ENCODE data around the gene CDHR4.
"Not testable (repeated sequence)": the region's sequence is repeated elsewhere in the genome, so short reads cannot be mapped to it uniquely, and the experiment has no call there.

CDHR4 gene

GRCh38 chr3:49826016-49826415 is 26.3 kb upstream of the CDHR4 start:
- H3K4me3 ChIP-seq (ENCODE audit: low read length in 2 of 2), result no peak overlapping the region
- H3K36me3 ChIP-seq (ENCODE audit: control insufficient read depth in 2 of 2, insufficient read depth in 2 of 2, low read length in 2 of 2), result peaks cover 0 to 7% of the 10 kb centered on the region in 2 donors
- no peak overlapping the region for H3K9ac ChIP-seq (ENCODE audit: low read depth in 1 of 2, low read length in 2 of 2)
- no peaks in the 10 kb centered on the region for H3K27me3 ChIP-seq (ENCODE audit: control insufficient read depth in 2 of 2, insufficient read depth in 2 of 2, low read length in 2 of 2)
- no peak overlapping the region for H3K27ac ChIP-seq (ENCODE audit: low read depth in 2 of 2, low read length in 2 of 2)
- no peaks in the 10 kb centered on the region for H3K9me3 ChIP-seq (ENCODE audit: control insufficient read depth in 2 of 2, low read length in 2 of 2)
- no peaks in the 10 kb centered on the region for H3K4me1 ChIP-seq (ENCODE audit: control insufficient read depth in 2 of 2, insufficient read depth in 2 of 2, low read length in 2 of 2)

DNA sequence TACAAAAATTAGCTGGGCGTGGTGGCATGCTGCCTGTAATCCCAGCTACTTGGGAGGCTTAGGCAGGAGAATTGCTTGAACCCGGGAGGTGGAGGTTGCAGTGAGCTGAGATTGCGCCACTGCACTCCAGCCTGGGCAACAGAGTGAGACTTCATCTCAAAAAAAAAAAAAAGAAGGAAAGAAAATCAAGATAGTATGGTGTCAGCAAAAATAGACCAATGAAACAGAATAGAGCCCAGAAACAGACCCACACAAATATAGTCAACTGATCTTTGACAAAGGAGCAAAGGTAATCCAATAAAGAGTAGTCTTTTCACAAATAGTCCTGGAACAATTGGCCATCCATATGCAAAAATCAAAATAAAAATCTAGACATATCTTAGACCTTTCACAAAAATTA is 23.5 kb upstream of the CDHR4 start:
- H3K4me1 ChIP-seq (ENCODE audit: control insufficient read depth in 2 of 2, insufficient read depth in 2 of 2, low read length in 2 of 2); H3K9ac ChIP-seq (ENCODE audit: low read depth in 1 of 2, low read length in 2 of 2); H3K27ac ChIP-seq (ENCODE audit: low read depth in 2 of 2, low read length in 2 of 2): not testable (repeated sequence)

DNA sequence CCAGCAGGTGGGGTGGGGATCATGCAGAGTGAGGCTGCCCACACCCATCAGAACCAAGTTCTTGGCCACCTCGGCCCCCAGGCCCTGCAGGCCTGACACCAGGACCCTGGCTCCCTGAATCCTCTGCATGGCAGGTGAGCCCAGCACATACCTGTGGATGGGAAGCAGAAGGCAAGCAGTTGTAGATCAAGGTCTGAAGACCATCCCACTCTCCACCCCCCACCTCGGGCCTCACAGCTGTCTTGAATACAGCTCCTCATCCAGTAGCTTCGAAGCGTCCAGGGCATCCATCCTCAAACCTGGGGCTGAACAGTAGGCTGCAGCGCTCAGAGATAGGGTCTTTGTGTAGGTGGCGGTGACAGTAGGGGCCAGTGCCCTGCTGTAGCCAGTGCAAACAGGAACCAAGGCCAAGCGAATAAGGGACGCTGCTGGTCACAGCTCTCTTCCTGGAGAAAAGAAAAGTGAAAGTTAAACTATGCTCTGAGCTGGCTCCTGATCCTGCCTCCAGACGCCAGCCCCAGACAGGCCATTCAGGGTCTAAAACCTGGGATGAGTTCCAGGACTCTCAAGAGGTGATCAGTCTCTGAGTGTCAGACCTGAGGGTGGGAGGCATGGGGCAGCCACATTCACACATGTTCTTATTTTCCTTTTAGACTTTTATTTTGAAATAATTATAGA is 14.0 kb upstream of the CDHR4 start, which contains the start of gene UBA7:
TSS of gene UBA7 (minus strand) at position 457 of the 678 bp plus-strand sequence. CDS start at position 291, 166 bp downstream.
- peaks cover 22 to 27% of the 10 kb centered on the region in 2 donors for H3K36me3 ChIP-seq (ENCODE audit: control insufficient read depth in 2 of 2, insufficient read depth in 2 of 2, low read length in 2 of 2)
- H3K27ac ChIP-seq (ENCODE audit: low read depth in 2 of 2, low read length in 2 of 2), result peak within 1 kb of the TSS; percentile 72 to 73
- peak within 1 kb of the TSS; percentile 61 to 83 for H3K4me3 ChIP-seq (ENCODE audit: low read length in 2 of 2)
- H3K4me1 ChIP-seq (ENCODE audit: control insufficient read depth in 2 of 2, insufficient read depth in 2 of 2, low read length in 2 of 2), result peaks cover 16% of the 10 kb centered on the region in 2 donors
- H3K9ac ChIP-seq (ENCODE audit: low read depth in 1 of 2, low read length in 2 of 2), result peak within 1 kb of the TSS; percentile 68 to 78
- H3K27me3 ChIP-seq (ENCODE audit: control insufficient read depth in 2 of 2, insufficient read depth in 2 of 2, low read length in 2 of 2), result no peaks in the 10 kb centered on the region
- no peaks in the 10 kb centered on the region for H3K9me3 ChIP-seq (ENCODE audit: control insufficient read depth in 2 of 2, low read length in 2 of 2)

More for the DNA sequence above, 23.5 kb upstream of the CDHR4 start:
- H3K4me3 ChIP-seq (ENCODE audit: low read length in 2 of 2); H3K9me3 ChIP-seq (ENCODE audit: control insufficient read depth in 2 of 2, low read length in 2 of 2); H3K27me3 ChIP-seq (ENCODE audit: control insufficient read depth in 2 of 2, insufficient read depth in 2 of 2, low read length in 2 of 2); H3K36me3 ChIP-seq (ENCODE audit: control insufficient read depth in 2 of 2, insufficient read depth in 2 of 2, low read length in 2 of 2): not testable (repeated sequence)

DNA sequence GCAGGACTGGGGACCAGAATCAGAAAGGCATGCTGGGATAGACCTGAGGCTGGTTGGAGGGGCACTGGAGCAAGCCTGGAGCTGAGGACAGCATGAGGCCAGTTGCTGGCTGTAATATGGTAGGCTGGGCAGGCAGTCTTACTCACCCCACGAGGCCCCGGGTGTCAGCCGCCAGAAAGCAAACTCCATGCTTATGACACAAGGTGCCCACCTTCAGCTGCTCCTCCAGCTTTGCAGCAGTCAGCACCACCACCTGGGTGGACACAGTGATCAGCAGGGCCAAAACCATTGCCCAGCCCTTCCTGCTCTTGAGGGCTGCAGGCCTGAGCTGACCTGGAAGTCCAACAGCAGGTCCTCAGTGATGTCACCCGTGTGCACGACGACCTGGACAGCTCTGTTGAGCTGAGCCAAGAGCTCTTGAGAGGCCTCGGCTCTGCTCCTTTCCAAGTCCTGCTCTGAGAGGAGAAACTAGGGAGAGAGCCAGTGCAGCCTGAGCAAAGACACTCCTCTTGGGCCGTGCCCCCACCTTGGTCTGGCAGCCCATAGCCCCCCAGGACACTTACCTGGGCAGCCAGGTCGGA is 13.3 kb upstream of the CDHR4 start:
- Histone ChIP-seq H3K27me3 (ENCODE audit: control insufficient read depth in 2 of 2, insufficient read depth in 2 of 2, low read length in 2 of 2) (no peaks in the 10 kb centered on the region), H3K36me3 (ENCODE audit: control insufficient read depth in 2 of 2, insufficient read depth in 2 of 2, low read length in 2 of 2) (peaks cover 22 to 27% of the 10 kb centered on the region in 2 donors), H3K4me1 (ENCODE audit: control insufficient read depth in 2 of 2, insufficient read depth in 2 of 2, low read length in 2 of 2) (peaks cover 16% of the 10 kb centered on the region in 2 donors), H3K9ac (ENCODE audit: low read depth in 1 of 2, low read length in 2 of 2) (peak overlapping the region; percentile 68 to 78), H3K9me3 (ENCODE audit: control insufficient read depth in 2 of 2, low read length in 2 of 2) (no peaks in the 10 kb centered on the region), H3K4me3 (ENCODE audit: low read length in 2 of 2) (peak overlapping the region; percentile 61 to 83), H3K27ac (ENCODE audit: low read depth in 2 of 2, low read length in 2 of 2) (peak overlapping the region; percentile 72 to 73)

GRCh38 chr3:49807431-49808114 is 7.9 kb upstream of the CDHR4 start:
- Histone ChIP-seq H3K27me3 (ENCODE audit: control insufficient read depth in 2 of 2, insufficient read depth in 2 of 2, low read length in 2 of 2) (peaks cover 0 to 2% of the 10 kb centered on the region in 2 donors), H3K9me3 (ENCODE audit: control insufficient read depth in 2 of 2, low read length in 2 of 2) (no peaks in the 10 kb centered on the region), H3K27ac (ENCODE audit: low read depth in 2 of 2, low read length in 2 of 2) (no peak overlapping the region), H3K4me3 (ENCODE audit: low read length in 2 of 2) (no peak overlapping the region), H3K9ac (ENCODE audit: low read depth in 1 of 2, low read length in 2 of 2) (no peak overlapping the region), H3K4me1 (ENCODE audit: control insufficient read depth in 2 of 2, insufficient read depth in 2 of 2, low read length in 2 of 2) (peaks cover 22 to 25% of the 10 kb centered on the region in 2 donors), H3K36me3 (ENCODE audit: control insufficient read depth in 2 of 2, insufficient read depth in 2 of 2, low read length in 2 of 2) (peaks cover 22 to 27% of the 10 kb centered on the region in 2 donors)

DNA sequence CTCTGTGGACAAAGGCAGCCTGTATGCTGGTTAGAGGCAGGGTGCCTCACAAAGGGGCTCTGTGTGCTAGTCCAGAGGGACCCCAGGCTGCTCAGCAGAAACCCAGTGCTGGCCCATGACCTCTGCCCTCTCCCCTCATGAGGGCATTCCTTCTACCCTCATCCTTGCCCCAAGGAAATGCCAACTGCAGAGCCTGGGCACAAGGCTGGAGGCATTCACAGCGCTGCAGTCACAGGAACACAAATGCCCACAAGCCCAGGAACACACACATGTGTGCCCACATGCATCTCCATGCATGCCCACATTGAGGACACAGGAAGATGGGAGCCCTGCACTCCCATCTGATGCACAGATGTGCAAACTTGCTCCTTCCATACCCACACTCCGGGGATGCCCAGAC is 7.2 kb upstream of the CDHR4 start:
- peaks cover 23 to 24% of the 10 kb centered on the region in 2 donors for H3K4me1 ChIP-seq (ENCODE audit: control insufficient read depth in 2 of 2, insufficient read depth in 2 of 2, low read length in 2 of 2)
- H3K4me3 ChIP-seq (ENCODE audit: low read length in 2 of 2), result no peak overlapping the region
- H3K27ac ChIP-seq (ENCODE audit: low read depth in 2 of 2, low read length in 2 of 2), result peak overlapping the region; percentile 10 to 61
- peaks cover 0 to 2% of the 10 kb centered on the region in 2 donors for H3K27me3 ChIP-seq (ENCODE audit: control insufficient read depth in 2 of 2, insufficient read depth in 2 of 2, low read length in 2 of 2)
- no peaks in the 10 kb centered on the region for H3K9me3 ChIP-seq (ENCODE audit: control insufficient read depth in 2 of 2, low read length in 2 of 2)
- peak overlapping the region in 1 of 2 donors; percentile 24 for H3K9ac ChIP-seq (ENCODE audit: low read depth in 1 of 2, low read length in 2 of 2)
- peaks cover 18 to 27% of the 10 kb centered on the region in 2 donors for H3K36me3 ChIP-seq (ENCODE audit: control insufficient read depth in 2 of 2, insufficient read depth in 2 of 2, low read length in 2 of 2)

GRCh38 chr3:49805897-49806701 is 6.4 kb upstream of the CDHR4 start:
- Histone ChIP-seq H3K9ac (ENCODE audit: low read depth in 1 of 2, low read length in 2 of 2) (peak overlapping the region; percentile 12 to 24), H3K4me1 (ENCODE audit: control insufficient read depth in 2 of 2, insufficient read depth in 2 of 2, low read length in 2 of 2) (peaks cover 23 to 27% of the 10 kb centered on the region in 2 donors), H3K9me3 (ENCODE audit: control insufficient read depth in 2 of 2, low read length in 2 of 2) (no peaks in the 10 kb centered on the region), H3K27ac (ENCODE audit: low read depth in 2 of 2, low read length in 2 of 2) (peak overlapping the region; percentile 60 to 69), H3K36me3 (ENCODE audit: control insufficient read depth in 2 of 2, insufficient read depth in 2 of 2, low read length in 2 of 2) (peaks cover 17 to 21% of the 10 kb centered on the region in 2 donors), H3K27me3 (ENCODE audit: control insufficient read depth in 2 of 2, insufficient read depth in 2 of 2, low read length in 2 of 2) (peaks cover 0 to 2% of the 10 kb centered on the region in 2 donors), H3K4me3 (ENCODE audit: low read length in 2 of 2) (no peak overlapping the region)

DNA sequence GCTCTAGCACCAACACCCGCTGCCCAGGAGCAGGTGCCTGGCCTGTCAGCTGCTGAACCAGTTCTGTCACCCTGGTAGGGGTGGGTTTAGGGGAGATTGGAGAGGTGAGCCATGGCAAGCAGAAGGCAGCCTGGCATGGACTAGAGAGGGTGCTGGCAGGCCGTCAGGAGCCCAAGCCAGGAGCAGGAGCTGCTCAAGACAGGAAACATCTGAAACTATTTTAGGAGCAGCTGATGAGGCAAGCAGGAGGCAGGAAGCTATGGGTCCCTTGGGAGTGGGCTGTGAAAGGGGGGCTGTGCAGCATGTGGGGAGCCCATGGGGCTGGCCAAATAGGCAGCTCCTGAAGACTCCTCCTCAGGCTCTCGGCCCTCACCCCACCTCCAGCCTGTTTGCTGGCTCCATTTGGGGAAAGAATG is 5.7 kb upstream of the CDHR4 start:
- peak overlapping the region; percentile 60 to 69 for H3K27ac ChIP-seq (ENCODE audit: low read depth in 2 of 2, low read length in 2 of 2)
- no peak overlapping the region for H3K4me3 ChIP-seq (ENCODE audit: low read length in 2 of 2)
- H3K4me1 ChIP-seq (ENCODE audit: control insufficient read depth in 2 of 2, insufficient read depth in 2 of 2, low read length in 2 of 2), result peaks cover 23 to 27% of the 10 kb centered on the region in 2 donors
- peaks cover 0 to 2% of the 10 kb centered on the region in 2 donors for H3K27me3 ChIP-seq (ENCODE audit: control insufficient read depth in 2 of 2, insufficient read depth in 2 of 2, low read length in 2 of 2)
- H3K9me3 ChIP-seq (ENCODE audit: control insufficient read depth in 2 of 2, low read length in 2 of 2), result no peaks in the 10 kb centered on the region
- H3K36me3 ChIP-seq (ENCODE audit: control insufficient read depth in 2 of 2, insufficient read depth in 2 of 2, low read length in 2 of 2), result peaks cover 14 to 17% of the 10 kb centered on the region in 2 donors
- peak overlapping the region in 1 of 2 donors; percentile 12 for H3K9ac ChIP-seq (ENCODE audit: low read depth in 1 of 2, low read length in 2 of 2)

DNA sequence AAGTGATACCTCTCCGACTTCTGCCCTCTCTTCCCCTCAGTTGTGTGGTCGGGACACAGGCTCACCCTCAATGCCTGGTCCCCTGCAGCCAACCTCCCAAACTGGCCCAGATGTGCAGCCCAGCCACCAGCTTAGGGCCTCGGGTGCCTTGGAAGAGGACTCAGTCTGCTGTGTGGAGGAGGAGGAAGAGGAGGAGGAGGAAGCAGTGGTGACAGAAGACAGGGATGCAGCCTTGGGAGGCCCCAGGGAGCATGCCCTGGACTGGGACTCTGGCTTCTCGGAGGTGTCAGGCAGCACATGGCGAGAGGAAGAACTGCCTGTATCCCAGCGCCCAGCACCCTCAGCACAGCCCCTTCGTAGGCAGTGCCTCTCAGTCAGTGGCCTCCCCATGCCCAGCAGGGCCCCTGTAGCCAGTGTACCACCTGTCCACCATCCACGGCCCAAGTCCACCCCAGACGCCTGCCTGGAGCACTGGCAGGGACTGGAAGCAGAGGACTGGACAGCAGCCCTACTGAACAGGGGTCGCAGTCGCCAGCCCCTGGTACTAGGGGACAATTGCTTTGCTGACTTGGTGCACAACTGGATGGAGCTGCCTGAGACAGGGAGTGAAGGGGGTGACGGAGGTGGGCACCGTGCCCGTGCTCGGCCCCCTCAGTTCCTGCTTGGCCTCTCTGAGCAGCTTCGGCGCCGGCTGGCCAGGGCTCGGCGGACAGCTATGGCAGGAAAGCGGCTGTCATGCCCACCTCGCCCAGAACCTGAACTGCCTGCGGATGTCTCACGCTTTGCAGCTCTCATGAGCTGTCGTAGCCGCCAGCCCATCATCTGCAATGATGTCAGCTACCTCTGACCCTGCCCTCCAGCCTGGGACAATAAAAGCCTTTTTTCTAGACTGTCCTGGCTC is 4.7 kb upstream of the CDHR4 start:
- peaks cover 5 to 7% of the 10 kb centered on the region in 2 donors for H3K36me3 ChIP-seq (ENCODE audit: control insufficient read depth in 2 of 2, insufficient read depth in 2 of 2, low read length in 2 of 2)
- peaks cover 23 to 27% of the 10 kb centered on the region in 2 donors for H3K4me1 ChIP-seq (ENCODE audit: control insufficient read depth in 2 of 2, insufficient read depth in 2 of 2, low read length in 2 of 2)
- peaks cover 0 to 2% of the 10 kb centered on the region in 2 donors for H3K27me3 ChIP-seq (ENCODE audit: control insufficient read depth in 2 of 2, insufficient read depth in 2 of 2, low read length in 2 of 2)
- H3K9me3 ChIP-seq (ENCODE audit: control insufficient read depth in 2 of 2, low read length in 2 of 2), result no peaks in the 10 kb centered on the region
- peak overlapping the region; percentile 75 to 89 for H3K4me3 ChIP-seq (ENCODE audit: low read length in 2 of 2)
- peak overlapping the region in 1 of 2 donors; percentile 90 for H3K27ac ChIP-seq (ENCODE audit: low read depth in 2 of 2, low read length in 2 of 2)
- no peak overlapping the region for H3K9ac ChIP-seq (ENCODE audit: low read depth in 1 of 2, low read length in 2 of 2)

All from mucosa of rectum (tissue), 2 donors.